Measurements from ENCODE around the gene PTH2R. TPM values are rescaled to one million over a fixed set of nuclear protein-coding genes. Genes with fewer than 3 reads are reported as not detected.
"Not testable (repeated sequence)": the region's sequence is repeated elsewhere in the genome, so short reads cannot be mapped to it uniquely, and the experiment has no call there.

The PTH2R gene
- total RNA-seq, 4 donors from 2014 or later: not detected

DNA sequence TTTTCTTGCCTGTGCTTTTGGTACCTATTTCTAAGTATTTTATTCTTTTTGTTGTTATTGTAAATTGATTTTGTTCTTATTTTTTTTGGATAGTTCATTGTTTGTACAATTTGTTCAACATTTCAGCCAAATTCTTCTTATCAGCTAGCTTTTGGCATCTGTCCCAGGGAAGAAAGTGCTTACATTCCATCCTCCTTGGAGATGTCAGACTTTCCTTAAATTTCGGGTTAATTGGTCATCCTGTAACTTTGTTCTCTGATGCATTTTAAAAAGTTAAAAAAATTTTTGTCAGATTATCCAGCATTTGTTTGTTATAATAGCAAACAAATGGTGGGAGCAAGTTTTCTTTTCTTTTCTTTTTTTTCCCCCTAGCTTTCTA, 60.3 kb downstream of the PTH2R start:
- no peak for DNase-seq
- TF ChIP-seq, protein P1, sequence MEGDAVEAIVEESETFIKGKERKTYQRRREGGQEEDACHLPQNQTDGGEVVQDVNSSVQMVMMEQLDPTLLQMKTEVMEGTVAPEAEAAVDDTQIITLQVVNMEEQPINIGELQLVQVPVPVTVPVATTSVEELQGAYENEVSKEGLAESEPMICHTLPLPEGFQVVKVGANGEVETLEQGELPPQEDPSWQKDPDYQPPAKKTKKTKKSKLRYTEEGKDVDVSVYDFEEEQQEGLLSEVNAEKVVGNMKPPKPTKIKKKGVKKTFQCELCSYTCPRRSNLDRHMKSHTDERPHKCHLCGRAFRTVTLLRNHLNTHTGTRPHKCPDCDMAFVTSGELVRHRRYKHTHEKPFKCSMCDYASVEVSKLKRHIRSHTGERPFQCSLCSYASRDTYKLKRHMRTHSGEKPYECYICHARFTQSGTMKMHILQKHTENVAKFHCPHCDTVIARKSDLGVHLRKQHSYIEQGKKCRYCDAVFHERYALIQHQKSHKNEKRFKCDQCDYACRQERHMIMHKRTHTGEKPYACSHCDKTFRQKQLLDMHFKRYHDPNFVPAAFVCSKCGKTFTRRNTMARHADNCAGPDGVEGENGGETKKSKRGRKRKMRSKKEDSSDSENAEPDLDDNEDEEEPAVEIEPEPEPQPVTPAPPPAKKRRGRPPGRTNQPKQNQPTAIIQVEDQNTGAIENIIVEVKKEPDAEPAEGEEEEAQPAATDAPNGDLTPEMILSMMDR (IDR thresholded peaks at IDR 0.05): no peak
- no peak for TF ChIP-seq POLR2A (IDR thresholded peaks at IDR 0.05)
- intact Hi-C loops (cut with DNase I): no loop called here
- no peaks in the 10 kb centered on the region for H3K4me1 ChIP-seq
- H3K27ac ChIP-seq: no peak overlapping the region
- H3K27me3 ChIP-seq: no peaks in the 10 kb centered on the region
- no peak overlapping the region for H3K4me3 ChIP-seq (replicated peaks in 1 of 3)
- no peaks in the 10 kb centered on the region for H3K36me3 ChIP-seq
- WGBS, 2 donors: 24% methylated on average over 1 of the region's 1 CpG
- H3K9me3 ChIP-seq: no peaks in the 10 kb centered on the region

DNA sequence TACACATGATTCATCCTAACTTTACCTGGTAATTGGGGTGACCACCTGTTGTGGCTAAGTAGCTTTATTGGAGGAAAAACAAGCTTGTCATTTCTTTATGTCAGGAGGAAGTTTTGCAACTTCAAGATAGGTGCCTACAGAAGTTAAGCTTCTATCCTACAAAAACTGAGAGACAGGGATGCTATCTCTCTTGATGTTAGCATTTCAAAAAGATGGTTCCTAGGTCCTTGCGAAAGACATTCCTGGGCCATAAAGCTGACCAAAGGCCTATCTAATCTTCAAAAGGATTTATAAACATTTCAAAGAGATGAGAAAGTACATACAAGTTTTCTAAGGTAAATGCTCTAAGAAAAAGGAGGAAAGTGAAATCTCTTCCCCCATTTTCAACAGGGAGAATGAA, 61.0 kb downstream of the PTH2R start:
- H3K9me3 ChIP-seq: no peaks in the 10 kb centered on the region
- no peaks in the 10 kb centered on the region for H3K4me1 ChIP-seq
- intact Hi-C loops (cut with DNase I): no loop called here
- TF ChIP-seq, protein P1 (IDR thresholded peaks at IDR 0.05): no peak
- no peak for TF ChIP-seq POLR2A (IDR thresholded peaks at IDR 0.05)
- DNase-seq: no peak
- no peaks in the 10 kb centered on the region for H3K36me3 ChIP-seq
- WGBS, 2 donors: 90 to 94% methylated on average over 1 of the region's 1 CpG
- no peaks in the 10 kb centered on the region for H3K27me3 ChIP-seq
- no peak overlapping the region for H3K4me3 ChIP-seq (replicated peaks in 1 of 3)
- no peak overlapping the region for H3K27ac ChIP-seq

DNA sequence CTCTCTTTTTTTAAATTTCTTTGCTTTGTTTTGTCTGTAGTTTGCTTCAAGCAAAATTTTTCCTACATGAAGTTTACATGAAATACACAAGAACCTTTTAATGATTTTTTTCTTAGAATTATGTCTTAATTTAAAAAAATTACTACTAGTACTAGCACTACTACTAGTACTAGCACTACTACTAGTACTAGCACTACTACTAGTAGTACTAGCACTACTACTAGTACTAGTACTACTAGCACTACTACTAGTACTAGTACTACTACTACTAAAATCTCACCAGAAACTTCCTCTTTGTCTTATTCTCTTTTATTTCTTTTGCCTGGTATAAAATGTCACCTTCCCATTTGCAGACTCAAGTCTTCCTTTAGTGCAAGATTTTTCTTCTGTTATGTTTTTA, 71.1 kb downstream of the PTH2R start:
- TF ChIP-seq, protein P1 (IDR thresholded peaks at IDR 0.05): no peak
- TF ChIP-seq POLR2A (IDR thresholded peaks at IDR 0.05): no peak
- H3K27me3 ChIP-seq: no peaks in the 10 kb centered on the region
- H3K36me3 ChIP-seq: no peaks in the 10 kb centered on the region
- no peak overlapping the region for H3K4me3 ChIP-seq (replicated peaks in 1 of 3)
- no peak overlapping the region for H3K27ac ChIP-seq
- no peaks in the 10 kb centered on the region for H3K4me1 ChIP-seq
- no peaks in the 10 kb centered on the region for H3K9me3 ChIP-seq
- intact Hi-C loops (cut with DNase I): no loop called here
- DNase-seq: no peak

DNA sequence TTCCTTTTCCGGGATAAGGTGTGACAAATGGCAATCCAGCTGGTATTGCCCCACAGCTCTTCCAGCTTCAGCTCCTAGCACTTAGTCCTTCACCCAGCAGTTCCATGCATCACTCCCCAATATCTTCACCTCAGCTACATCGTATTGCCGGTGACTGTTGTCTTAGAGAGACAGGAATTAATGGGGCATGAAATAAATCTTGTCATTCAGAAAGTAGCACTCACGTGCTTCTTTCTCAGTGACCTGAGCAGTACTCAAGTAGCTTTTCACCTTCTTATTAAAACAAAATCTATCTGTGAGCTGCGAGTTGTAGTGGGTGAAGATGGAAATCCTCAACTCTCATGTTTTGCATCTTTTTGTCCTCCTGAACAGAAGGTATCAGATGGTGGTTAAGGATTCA, 72.8 kb downstream of the PTH2R start:
- Histone ChIP-seq H3K27me3 (no peaks in the 10 kb centered on the region), H3K27ac (no peak overlapping the region), H3K36me3 (no peaks in the 10 kb centered on the region), H3K4me3 (replicated peaks in 1 of 3) (no peak overlapping the region), H3K4me1 (no peaks in the 10 kb centered on the region), H3K9me3 (no peaks in the 10 kb centered on the region)
- no peak for TF ChIP-seq POLR2A (IDR thresholded peaks at IDR 0.05)
- TF ChIP-seq, protein P1 (IDR thresholded peaks at IDR 0.05): no peak
- no peak for DNase-seq
- intact Hi-C loops (cut with DNase I): no loop called here
- 34 to 50% methylated on average over 5 of the region's 5 CpGs for WGBS, 2 donors

DNA sequence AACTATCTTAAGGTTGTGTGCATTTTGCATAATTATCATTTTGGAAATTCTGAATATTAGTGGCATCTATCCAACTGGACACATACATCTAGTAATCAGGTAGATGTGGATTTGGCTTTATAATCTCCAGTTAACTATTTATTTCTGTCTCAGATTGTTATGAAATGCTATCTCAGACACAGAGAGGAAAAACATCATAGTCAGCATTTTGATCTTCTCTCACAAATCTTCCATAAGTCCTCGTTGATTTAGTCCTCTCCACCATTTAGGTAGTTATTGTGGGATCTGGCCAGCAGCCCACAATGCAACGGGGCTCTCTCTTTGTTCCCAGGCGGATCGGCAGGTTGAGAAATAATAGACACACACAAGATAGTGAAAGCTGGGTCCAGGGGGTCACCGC, 75.4 kb downstream of the PTH2R start:
- H3K27ac ChIP-seq; DNase-seq; H3K4me1 ChIP-seq; H3K9me3 ChIP-seq; H3K36me3 ChIP-seq; H3K27me3 ChIP-seq; H3K4me3 ChIP-seq (replicated peaks in 1 of 3); intact Hi-C loops (cut with DNase I): not testable (repeated sequence)
- 82 to 87% methylated on average over 5 of the region's 5 CpGs for WGBS, 2 donors

DNA sequence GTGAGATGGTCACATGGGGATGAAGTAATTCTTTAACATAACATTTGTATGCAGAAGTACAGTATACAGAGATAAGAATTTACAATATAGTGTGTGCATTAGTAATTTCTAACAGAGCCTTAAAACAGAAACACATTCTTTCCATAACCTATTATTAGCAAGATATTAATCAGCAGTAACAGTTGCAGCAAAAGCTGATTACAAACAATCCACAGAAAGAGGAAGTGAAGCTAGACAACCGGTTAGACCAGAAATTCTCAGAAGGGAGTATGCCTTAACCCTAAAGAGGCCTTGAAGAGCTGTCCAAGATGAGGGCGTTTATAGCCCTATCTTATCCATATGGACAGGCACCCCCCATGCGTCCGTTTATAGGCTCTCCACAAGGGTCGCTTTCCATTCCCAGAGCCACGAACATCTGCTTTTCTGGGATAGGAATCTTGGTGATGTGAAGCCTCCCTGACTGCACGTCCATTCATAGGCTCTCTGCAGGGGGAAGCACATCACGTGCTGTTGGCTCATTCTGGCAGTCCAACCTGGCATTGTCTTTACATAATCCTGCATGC, 75.9 kb downstream of the PTH2R start:
- H3K36me3 ChIP-seq; H3K4me3 ChIP-seq (replicated peaks in 1 of 3); intact Hi-C loops (cut with DNase I); H3K27me3 ChIP-seq; H3K27ac ChIP-seq; H3K4me1 ChIP-seq; H3K9me3 ChIP-seq; DNase-seq: not testable (repeated sequence)
- 81% methylated on average over 8 of the region's 8 CpGs for WGBS, 2 donors
